NCI-H2107 treated with DMSO at 0.1 percent for 48 hours (cell line): ENCODE results near the gene GSDMA.

ENCODE experiments used
- DNase-seq: peaks from one replicate; lab custom pipeline; 2025; ENCODE audit not compliant: unreplicated experiment; lab: John Stamatoyannopoulos, UW

The GSDMA gene, protein sequence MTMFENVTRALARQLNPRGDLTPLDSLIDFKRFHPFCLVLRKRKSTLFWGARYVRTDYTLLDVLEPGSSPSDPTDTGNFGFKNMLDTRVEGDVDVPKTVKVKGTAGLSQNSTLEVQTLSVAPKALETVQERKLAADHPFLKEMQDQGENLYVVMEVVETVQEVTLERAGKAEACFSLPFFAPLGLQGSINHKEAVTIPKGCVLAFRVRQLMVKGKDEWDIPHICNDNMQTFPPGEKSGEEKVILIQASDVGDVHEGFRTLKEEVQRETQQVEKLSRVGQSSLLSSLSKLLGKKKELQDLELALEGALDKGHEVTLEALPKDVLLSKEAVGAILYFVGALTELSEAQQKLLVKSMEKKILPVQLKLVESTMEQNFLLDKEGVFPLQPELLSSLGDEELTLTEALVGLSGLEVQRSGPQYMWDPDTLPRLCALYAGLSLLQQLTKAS

DNA sequence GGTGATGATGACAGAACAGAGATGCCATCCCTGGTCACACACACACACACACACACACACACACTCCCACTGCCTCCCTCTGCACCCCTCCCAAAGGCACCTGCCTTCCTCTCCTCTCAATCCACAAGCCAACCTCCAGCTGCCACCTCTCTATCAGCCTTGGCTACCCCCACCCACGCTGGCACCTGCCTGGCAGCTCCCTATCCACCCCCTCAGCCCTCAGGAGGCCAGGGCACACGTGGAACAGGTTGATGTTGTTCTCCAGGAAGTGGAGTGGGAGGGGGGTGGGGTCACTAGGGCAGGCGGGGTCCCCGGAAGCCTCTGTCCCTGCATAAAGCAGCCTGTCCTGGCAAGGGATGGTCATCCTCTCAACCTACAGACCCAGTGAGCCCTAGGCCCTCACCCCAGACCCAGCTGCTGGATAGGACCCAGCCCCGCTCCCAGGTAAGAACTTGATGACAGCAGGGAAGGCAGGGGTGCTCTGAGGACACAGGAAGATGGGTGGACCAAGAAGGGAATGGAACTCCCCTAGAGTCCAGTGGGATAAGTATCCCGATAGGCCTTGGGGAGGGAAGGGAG, at the start of gene GSDMA:
Gene GSDMA, plus strand, starts transcription at position 363 of the 579 bp plus-strand sequence. CDS start 2,684 bp downstream, outside the sequence.
- peak; percentile 52 for DNase-seq

DNA sequence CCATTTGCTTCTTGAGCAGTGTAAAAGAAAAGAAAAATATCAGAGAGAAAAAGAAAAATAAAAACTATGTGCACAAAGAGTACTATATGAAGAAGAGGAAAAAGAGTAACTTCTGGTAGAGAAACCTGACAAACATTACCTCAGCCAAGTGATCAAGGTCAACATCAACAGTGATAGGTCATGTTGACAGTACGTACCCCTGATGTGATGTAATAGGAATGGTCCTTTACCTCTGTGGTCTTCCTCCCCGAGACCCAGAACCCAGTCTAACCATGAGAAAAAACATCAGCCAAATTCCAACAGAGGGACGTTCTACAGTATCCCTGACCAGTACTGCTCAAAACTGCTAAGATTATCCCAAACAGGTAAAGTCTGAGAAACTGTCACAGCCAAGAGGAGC, 48.8 kb upstream of the GSDMA start:
- DNase-seq = no peak

DNA sequence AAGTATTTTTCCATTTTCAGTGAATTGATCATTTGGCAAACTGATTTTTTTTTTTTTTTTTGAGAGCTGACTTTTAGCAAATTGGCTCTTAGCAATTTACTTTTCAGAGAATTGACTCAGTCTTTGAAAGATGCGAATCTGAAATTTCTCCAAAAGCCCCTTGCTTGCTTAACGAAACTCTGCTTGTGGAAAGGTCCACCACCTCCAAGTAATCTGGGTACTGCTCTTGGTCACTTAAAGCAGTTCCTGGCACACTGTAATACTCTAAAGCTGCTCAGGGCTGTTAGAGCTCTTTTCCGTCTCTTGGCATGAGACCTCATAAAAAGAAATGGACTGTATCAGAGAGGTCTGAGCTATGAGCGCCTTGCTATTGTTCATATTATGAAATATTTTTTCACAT, 47.2 kb upstream of the GSDMA start:
- DNase-seq = no peak

GRCh38 chr17:39916918-39917317, 45.9 kb upstream of the GSDMA start:
- DNase-seq = no peak

GRCh38 chr17:39919087-39919683, 43.6 kb upstream of the GSDMA start:
- no peak for DNase-seq

DNA sequence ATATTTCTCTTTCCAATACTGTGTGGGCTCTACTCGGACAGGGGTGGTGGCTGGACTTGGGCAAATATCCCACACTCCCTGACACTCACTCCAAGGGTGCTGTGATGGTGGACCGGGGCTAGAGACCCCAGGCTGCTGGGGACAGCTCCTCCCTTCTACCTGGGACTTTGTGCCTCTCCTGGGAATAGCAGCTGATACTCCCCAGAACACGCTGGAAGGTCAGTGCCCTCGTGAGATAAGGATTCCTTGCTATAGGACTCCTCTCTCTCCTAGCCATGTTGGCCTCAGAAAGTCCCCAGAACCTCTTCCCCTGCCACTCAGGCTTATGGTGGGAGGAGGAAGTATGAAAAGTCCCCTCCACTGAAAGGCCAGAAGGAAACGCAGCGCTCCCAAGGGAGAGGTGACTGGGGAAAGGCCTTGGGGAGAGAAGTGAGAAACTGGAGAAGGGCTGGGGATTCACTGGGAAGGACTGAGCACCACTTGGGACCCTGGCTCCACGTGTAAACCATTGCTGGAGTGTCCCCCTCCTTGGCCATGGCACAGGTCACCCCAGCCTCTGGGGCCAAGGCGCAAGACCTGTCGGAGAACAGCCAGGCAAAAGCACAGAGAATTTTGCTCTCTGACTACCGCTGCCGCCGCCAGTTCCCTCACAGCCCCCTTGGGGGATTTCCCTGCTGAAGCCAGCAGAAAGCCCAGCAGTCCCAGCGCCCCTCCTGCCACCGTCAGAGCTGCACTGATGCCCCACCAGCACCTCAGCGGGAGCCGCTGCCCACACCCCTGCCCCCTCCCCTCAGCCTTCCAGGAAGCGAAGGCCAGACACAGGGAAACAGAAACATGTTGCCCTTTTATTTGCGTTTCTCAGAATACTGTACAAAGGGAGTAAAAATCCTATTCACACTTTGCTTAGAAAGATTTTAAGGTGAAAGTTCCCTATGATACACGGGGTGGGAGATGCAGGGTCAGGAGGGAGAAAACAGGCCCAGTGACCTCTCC, 42.3 kb upstream of the GSDMA start:
- DNase-seq = no peak

DNA sequence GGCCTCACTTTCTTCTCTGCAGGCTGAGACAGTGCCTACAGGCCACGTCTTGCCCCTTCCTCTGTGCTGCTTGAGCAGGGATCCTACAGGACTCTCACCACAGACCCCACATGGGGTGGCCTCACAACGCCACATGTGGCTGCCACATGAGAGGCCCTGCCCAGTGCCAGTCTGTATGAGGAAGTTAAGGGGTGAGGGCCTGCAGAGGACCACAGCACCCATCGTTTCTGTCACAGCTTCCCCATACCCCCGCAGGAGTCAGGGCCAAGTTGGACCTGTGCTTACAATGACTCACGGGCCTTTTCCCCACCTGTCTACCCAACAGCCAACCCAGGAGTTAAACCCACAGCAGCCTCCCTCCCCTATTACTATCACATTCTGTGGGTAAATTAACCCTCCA, 41.5 kb upstream of the GSDMA start:
- DNase-seq = no peak

GRCh38 chr17:39922006-39922405, 40.8 kb upstream of the GSDMA start:
- no peak for DNase-seq

GRCh38 chr17:39923230-39923629, 39.6 kb upstream of the GSDMA start:
- no peak for DNase-seq

- no peak for DNase-seq
Observed at GRCh38 chr17:39923836-39924690, 38.7 kb upstream of the GSDMA start.

DNA sequence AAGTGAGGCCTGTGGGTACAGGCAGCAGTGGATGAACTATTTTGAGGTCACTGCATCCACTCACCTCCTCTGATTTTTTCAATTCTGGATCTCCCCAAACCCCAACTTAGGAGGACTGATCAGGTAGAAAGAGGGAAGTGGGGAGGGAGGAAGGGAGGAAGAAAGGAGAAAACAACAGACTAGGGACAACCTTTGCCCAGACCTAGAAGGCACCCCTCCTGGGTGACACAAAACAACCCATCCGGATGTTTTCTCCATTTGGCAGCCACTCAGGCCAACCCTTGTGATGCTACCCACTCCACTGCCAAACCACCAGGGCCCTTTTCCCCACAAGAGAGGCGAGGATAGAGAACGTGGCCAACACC, 38.1 kb upstream of the GSDMA start:
- no peak for DNase-seq

DNA sequence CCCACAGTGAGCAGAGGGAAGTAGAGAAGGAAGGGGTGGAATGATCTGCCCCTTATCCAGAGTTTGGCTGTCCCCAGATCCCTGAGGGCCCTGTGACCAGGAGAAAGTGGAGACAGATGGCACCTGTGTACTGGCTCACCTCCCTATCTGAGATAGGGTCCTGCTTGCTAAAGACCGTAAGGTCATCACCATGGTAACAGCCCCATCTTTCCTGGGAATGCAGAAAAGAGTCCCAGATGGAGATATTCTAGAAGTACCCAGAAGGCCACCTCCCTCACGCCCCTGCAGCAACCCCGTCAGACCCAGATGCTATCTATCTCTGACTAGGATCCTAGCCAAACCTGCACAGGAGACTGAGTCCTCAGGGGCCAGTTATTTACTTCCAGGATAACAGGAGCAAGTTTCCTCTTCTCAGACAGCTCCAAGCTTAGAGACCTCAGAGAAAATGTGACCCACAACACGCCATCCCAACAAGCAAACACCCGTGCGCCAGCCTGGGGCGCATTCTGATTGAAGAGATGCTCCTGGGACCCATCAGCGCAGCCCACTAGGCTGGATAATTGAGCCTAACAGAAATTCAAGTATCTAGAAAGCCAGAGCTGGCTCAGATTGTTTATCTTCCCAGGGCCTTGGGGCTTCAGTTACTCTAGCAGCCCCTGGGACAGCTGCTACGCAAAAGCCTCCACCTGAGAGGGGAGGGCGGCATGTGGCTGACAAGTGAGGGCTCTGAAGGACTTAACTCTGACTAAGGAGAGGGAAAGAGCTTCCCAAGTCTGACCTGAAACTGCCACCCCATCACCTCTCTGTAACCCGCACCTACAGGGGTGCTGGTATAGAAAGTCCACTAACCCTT, 37.3 kb upstream of the GSDMA start:
- DNase-seq = peak; percentile 35

GRCh38 chr17:39926135-39926587, 36.6 kb upstream of the GSDMA start:
- DNase-seq = no peak

- no peak for DNase-seq
Observed at GRCh38 chr17:39926588-39927100, 36.2 kb upstream of the GSDMA start.

GRCh38 chr17:39927101-39927928, 35.5 kb upstream of the GSDMA start, which contains the start of the genes LRRC3C and ORMDL3:
LRRC3C (plus strand) TSS chr17:39927732; CDS start chr17:39941524, 13,792 bp downstream.
ORMDL3 (minus strand) TSS chr17:39927601; CDS start chr17:39924203, 3,398 bp downstream.
- peak; percentile 60 for DNase-seq

DNA sequence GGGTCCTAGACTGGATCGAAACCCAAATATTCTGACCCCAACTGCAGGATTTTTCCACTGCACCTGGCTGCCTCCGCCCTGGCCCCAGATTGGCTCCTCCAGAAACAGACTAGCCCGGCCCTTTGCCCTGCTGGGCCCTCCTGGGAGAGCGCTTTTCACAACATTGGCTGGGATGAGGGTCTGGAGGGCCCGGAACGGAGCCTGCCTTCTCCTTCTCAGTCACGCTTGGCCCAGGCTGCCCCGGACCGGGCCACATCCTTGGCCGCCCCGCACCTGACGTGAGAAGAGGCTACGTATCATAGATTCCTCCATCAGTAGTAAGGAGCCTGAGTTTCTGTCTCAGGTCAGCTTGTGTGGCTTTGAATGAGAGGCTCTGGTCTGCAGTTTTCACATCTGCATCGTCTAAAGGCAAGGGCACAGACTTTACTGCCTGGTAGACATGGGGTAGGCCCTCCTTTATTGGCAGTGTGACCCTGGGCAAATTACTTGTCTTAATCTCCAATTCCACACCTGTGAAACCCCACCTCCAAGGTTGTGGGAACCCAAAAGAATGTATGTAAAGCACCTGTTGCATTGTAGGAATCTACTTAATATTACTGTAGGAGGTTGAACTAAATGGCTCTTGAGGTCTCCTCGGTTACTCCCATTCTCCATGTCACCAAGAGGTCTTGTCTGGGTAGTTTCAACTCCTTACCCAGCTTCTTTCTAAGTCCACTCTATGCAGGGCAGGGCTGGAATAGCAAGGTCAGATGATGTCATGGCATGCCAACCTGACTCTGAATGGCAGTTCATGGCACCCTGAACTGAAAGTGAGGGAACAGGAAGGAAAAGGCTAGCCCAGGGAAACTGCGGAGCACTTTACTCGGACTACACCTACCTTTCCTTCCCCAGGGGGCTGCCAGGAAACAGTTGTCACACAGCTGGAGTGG, 34.6 kb upstream of the GSDMA start:
- no peak for DNase-seq
